ENCODE data around the gene HSPA1L.

DNA sequence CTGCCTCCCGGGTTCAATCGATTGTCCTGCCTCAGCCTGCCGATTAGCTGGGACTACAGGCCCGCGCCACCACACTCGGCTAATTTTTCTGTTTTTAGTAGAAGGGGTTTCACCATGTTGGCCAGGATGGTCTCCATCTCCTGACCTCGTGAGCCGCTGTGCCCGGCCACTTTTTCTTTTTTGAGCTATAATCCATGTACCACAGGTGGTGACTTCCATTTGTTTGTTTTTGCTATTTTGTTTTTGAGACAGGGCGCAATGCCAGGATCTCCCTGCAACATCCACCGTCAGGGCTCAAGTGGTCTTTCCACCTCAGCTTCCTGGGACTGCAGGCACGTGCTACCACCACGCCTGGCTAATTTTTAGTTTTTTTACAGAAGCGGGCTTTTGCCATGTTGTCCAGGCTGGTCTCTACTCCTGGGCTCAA is 21.0 kb upstream of the HSPA1L start:
- TF ChIP-seq, protein P1, sequence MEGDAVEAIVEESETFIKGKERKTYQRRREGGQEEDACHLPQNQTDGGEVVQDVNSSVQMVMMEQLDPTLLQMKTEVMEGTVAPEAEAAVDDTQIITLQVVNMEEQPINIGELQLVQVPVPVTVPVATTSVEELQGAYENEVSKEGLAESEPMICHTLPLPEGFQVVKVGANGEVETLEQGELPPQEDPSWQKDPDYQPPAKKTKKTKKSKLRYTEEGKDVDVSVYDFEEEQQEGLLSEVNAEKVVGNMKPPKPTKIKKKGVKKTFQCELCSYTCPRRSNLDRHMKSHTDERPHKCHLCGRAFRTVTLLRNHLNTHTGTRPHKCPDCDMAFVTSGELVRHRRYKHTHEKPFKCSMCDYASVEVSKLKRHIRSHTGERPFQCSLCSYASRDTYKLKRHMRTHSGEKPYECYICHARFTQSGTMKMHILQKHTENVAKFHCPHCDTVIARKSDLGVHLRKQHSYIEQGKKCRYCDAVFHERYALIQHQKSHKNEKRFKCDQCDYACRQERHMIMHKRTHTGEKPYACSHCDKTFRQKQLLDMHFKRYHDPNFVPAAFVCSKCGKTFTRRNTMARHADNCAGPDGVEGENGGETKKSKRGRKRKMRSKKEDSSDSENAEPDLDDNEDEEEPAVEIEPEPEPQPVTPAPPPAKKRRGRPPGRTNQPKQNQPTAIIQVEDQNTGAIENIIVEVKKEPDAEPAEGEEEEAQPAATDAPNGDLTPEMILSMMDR (IDR thresholded peaks at IDR 0.05; ENCODE audit: poor library complexity), result no peak
- TF ChIP-seq EZH2 (IDR thresholded peaks at IDR 0.05; ENCODE audit: borderline replicate concordance) (no peak), EZH2phosphoT487 (IDR thresholded peaks at IDR 0.05; ENCODE audit: low read depth, severe bottlenecking, unreplicated experiment) (no peak)
